SU-DHL-6 (cell line): ENCODE data around the gene TRPM2.

Experiments
- EZH2phosphoT487 ChIP-seq: fragments of 200-600 bp; sonication (generic), shearing (Covaris generic); conservative IDR thresholded peaks from 2 replicates; pipeline ENCODE4 v1.6.1; 2018; ENCODE audit warnings: mild to moderate bottlenecking, antibody characterized with exemption, low read length, moderate library complexity, mixed read lengths
- TF ChIP-seq, protein P1 (sequence below): fragments of 200-600 bp; sonication (generic); IDR thresholded peaks from one replicate; pipeline ENCODE4 v1.5.1; 2017; ENCODE audit warnings: antibody characterized with exemption, mild to moderate bottlenecking, low read length, moderate library complexity; ENCODE audit not compliant: insufficient read depth, poor library complexity, severe bottlenecking

DNA sequence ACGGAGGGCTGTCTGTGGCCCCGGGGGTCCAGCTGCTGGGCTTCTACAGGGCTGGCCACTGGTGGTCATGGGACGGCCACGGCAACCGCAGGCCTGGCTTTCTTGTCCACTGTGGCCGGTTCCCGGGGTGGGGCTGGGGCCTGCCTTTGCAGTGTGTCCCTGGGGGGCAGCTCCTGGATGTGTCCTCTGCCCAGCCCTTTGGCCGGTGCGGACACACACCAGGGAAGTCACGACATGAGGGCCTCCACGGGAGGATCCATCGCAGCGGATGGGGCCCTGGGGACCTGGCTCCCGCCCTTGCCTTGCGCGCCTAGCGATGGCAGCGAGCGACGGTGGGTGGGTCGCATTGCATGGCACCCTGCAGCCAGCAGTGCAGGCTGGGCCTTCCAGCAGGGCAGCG lies 35.5 kb upstream of the TRPM2 start:
- TF ChIP-seq, protein P1, sequence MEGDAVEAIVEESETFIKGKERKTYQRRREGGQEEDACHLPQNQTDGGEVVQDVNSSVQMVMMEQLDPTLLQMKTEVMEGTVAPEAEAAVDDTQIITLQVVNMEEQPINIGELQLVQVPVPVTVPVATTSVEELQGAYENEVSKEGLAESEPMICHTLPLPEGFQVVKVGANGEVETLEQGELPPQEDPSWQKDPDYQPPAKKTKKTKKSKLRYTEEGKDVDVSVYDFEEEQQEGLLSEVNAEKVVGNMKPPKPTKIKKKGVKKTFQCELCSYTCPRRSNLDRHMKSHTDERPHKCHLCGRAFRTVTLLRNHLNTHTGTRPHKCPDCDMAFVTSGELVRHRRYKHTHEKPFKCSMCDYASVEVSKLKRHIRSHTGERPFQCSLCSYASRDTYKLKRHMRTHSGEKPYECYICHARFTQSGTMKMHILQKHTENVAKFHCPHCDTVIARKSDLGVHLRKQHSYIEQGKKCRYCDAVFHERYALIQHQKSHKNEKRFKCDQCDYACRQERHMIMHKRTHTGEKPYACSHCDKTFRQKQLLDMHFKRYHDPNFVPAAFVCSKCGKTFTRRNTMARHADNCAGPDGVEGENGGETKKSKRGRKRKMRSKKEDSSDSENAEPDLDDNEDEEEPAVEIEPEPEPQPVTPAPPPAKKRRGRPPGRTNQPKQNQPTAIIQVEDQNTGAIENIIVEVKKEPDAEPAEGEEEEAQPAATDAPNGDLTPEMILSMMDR = no peak
- no peak for TF ChIP-seq EZH2phosphoT487
